ENCODE results near the gene PRIMA1. TPM values are rescaled to one million over a fixed set of nuclear protein-coding genes. Genes with fewer than 3 reads are reported as not detected.

PRIMA1 gene
- total RNA-seq, 1 donor from 2014 or later: under 0.01 TPM

GRCh38 chr14:93764211-93764659, 24.1 kb downstream of the PRIMA1 start:
- DNase-seq (ENCODE audit: low spot score in 2 of 2) (no peak), FAIRE-seq (no peak)

DNA sequence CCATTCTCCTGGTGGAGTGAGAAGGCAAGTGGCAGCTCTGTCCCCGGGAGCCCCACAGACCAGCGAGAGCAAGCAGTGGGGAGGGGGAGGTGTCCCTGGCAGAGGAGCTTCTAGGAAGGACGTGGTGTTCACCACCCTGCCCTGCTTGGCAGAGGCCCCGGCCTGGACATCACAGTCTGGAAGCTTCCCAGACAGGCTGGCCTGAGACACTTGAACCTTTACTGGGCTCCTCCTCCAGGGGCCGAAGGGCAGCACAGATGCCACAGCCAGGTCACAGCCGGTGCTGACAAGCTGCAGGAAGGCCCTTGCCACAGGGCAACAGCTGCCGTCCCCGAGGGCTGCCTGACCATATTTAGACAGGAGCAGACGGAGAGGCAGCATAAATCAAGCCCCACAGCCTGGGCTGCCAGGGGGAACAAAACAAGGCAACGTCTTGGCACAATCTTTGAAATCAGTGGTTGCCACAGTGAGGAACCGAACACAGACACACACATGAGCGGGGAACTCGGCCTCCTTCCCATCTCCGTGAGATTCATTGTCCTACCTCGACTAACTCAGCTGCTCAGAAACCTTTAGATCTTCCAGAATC, 28.5 kb downstream of the PRIMA1 start:
- DNase-seq (ENCODE audit: low spot score in 2 of 2) (no peak), FAIRE-seq (no peak)

DNA sequence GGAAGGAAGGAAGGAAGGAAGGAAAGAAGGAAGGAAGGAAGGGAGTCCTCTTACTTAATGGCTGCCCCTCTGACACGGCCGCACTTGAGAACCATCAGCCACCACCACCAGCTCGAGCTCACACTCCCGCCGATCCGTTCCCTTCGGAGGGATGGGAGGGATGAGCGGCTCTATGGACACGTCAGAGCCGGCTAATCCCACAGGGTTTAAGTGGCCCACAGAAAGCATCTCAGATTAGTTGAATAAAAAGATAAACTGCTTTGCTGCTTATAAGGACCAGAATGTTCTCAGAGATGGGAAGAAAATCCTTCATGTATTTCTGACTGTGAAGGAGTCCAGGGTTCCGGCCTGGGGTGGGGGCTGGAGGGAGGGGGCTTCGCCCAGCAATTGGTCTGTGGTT, 31.1 kb downstream of the PRIMA1 start:
- FAIRE-seq (no peak), DNase-seq (ENCODE audit: low spot score in 2 of 2) (no peak)

- DNase-seq (ENCODE audit: low spot score in 2 of 2) (no peak), FAIRE-seq (no peak)
Observed at GRCh38 chr14:93753647-93754046, 34.6 kb downstream of the PRIMA1 start.

DNA sequence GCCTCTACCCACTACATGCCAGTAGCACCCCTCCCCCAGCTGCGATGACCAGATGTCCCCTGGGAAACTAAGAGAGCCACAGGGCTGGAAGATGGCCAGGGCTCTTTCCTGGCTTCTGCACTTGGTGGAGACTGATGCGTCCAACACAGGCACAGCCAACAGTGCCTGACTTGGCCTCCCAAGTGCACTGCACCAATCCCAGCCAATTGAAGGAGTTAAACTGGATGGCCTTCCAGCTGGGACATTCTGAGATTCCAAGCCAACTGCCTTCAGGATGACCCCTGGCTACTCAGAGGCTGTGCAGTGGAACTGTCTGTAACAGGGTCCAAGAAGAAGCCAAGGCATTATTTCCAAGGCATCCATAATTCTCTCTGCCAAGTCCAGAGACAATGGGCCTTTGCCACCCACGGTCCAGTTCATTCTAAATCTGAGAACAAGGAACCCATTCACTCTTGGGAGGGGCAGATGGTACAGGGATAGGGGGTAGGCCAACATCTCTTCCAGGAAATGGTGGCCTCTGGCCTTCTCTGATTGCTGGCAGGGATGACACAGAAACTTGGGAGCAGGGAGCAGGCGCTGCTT, 35.2 kb downstream of the PRIMA1 start:
- peak; percentile 41 to 63 for DNase-seq (ENCODE audit: low spot score in 2 of 2)
- FAIRE-seq: peak; percentile 74

- DNase-seq (ENCODE audit: low spot score in 2 of 2): no peak
- no peak for FAIRE-seq
Observed at GRCh38 chr14:93751946-93752655, 36.2 kb downstream of the PRIMA1 start.

DNA sequence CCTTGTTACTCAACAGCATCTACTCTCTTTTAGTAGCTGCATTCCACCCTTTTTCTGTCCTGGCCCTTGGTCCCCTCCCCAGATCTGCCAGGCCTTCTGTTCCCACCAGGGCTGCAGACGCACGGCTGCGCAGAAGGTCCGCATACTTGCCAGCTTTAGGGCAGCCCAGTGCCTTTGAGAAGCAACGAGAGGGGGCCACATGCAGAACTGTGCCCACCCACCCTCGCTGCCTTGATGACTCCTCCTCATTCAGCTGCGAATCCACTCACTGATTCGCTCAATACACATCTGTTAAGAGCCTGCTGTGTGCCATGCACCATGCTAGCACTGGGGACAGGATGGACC, 39.2 kb downstream of the PRIMA1 start:
- DNase-seq (ENCODE audit: low spot score in 2 of 2) (no peak), FAIRE-seq (no peak)

- FAIRE-seq (no peak), DNase-seq (ENCODE audit: low spot score in 2 of 2) (no peak)
Observed at GRCh38 chr14:93748208-93749075, 39.8 kb downstream of the PRIMA1 start.

GRCh38 chr14:93747560-93747959, 40.7 kb downstream of the PRIMA1 start:
- FAIRE-seq (no peak), DNase-seq (ENCODE audit: low spot score in 2 of 2) (no peak)

GRCh38 chr14:93747102-93747501, 41.2 kb downstream of the PRIMA1 start:
- DNase-seq (ENCODE audit: low spot score in 2 of 2): no peak
- no peak for FAIRE-seq

DNA sequence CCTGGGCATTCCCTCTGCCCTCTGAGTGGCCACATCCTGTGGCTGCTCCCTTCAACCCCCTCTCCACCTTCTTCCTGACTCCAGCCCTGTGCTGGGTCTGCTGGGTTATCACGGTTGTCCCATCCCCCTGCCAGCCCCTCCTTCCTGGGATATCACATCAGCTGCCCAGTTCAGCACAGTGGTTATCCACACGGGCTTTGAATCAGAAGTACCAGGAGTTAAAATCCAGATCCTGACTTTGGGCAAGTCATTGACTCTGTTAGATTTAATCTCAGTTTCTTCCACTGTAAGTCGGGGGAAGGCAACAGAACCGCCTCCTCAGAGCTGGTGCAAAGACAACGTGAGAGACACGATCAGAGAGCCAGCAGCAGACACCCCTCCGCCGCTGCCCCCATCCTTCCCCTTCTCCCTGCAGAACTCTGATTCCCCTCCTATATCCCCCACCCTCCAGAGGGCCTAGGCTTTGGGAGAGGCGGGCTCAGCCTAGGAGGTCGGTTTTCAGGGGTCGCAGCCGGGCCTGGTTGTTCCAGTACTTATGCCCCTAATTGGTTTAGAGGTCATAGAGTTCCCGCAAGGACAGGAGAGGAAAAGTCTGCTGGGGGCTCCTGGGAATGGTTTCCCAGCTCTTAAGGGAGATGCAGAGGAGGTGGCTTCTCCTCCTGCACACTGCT, 42.5 kb downstream of the PRIMA1 start:
- no peak for FAIRE-seq

GRCh38 chr14:93744876-93745275, 43.4 kb downstream of the PRIMA1 start:
- DNase-seq (ENCODE audit: low spot score in 2 of 2) (no peak), FAIRE-seq (no peak)

More for the DNA sequence above, 42.5 kb downstream of the PRIMA1 start:
- no peak for DNase-seq (ENCODE audit: low spot score in 2 of 2)

DNA sequence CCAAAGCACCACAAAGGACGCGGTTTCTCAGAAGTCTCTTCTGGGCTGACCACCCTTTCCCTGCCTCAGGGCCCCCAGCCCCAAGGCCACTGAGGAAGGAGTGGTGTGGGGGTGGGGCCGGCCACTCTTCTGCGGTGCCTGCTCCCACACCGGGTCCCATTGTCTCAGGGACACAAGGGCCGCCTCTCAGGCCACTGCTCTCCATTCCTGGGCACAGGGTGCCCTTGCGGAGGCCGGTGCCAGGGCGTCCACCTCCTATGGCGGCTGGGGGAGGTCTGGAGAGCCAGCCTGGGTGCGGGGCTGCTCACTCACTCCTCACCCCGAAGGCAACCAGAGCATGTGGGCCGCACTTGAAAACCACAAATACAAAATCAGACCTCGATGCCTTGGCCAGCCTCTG, 44.1 kb downstream of the PRIMA1 start:
- FAIRE-seq (no peak), DNase-seq (ENCODE audit: low spot score in 2 of 2) (no peak)

DNA sequence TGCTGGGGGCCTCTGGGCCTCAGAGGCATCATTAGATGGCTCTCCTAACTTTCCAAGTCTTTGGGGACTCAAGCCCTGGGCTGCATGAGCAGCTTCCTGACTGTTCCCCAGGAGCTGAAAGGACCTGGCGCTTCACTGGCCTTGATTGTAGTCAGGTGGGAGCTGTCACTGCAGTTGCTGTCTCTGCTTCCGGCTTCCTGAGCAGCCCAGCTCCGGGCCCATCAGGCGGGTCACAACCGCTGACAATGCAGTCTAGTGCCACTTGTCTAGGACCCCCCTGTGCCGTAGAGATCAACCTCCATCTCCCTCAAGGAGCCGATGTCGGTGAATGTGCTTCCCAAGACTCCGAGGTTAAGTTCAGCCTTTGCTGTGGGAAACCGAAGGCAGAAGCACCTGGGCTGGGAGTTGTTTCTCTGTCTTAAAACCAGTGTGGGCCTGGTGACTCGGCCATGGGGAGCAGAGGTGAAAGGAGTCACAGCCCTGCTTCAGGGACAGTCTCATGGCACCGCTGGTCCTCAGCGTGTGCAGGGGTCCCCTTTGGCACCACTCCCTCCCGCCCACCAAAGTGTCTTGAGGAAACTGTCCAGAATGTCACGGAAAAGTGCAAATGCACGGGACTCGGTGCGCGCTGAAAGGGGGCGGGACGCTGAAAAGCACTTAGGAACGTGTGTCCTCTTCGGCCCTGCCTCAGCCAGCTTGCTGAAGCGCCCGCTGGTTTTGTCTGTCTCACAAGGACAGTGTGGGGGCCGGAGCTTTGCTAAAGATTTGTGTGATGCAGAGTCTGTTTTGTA, 44.8 kb downstream of the PRIMA1 start:
- DNase-seq (ENCODE audit: low spot score in 2 of 2) (no peak), FAIRE-seq (no peak)

- FAIRE-seq (no peak), DNase-seq (ENCODE audit: low spot score in 2 of 2) (no peak)
Observed at GRCh38 chr14:93742761-93743160, 45.5 kb downstream of the PRIMA1 start.

DNA sequence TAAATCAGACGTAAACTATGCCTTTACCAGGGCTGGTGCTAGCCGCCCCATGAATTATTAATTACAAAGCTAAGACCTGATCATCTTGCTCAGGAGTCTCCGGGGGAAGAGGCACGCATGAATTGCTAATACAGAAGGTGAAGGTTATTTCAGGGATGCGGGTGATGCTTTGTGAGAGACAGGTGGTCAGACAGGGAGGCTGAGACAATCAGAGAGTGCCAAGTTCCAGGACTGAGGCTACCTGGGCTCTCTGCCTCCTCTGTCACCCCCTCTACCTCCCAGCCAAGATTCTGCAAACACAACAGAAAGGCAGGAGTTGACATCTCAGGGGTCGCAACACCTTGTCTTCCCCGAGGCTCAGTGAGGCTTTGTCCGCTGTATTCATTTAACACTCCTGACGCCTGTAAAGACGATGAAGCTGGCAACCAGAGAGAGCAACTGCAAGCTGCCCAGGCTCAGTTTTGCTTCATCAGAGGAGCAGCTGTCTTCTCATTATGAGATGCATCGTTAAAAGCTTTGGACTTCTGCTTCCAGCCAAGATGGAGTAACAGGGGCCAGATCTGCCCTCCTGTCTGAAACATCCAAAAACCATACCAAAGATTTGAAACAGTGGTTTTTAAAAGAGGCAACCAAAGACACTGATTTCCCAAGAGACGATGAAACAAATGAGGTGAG, 46.6 kb downstream of the PRIMA1 start:
- DNase-seq (ENCODE audit: low spot score in 2 of 2): no peak
- no peak for FAIRE-seq

- no peak for FAIRE-seq
Observed at GRCh38 chr14:93737634-93738033, 50.7 kb downstream of the PRIMA1 start.

GRCh38 chr14:93736378-93737014, 51.8 kb downstream of the PRIMA1 start:
- DNase-seq (ENCODE audit: low spot score in 2 of 2): no peak

More at GRCh38 chr14:93737634-93738033, 50.7 kb downstream of the PRIMA1 start:
- no peak for DNase-seq (ENCODE audit: low spot score in 2 of 2)

DNA sequence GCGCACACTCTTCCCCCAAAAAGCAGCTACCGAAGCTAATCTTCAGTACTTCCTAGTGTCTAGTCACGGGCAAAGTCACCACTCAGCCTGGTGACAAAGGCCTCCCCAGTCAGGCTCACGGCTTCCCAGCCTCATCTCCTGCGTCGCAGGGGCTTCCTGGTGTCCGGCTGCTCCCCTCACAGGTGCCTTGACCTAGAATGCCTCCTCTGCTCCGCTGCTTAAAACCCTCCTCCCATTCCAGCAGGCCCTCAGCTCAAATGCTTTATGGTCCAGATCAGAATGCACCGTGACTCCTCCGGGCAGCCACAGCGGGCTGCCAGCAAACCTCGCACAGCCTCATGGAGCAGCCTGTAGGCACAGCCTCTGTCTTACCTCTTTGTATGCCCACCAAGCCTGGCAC, 53.1 kb downstream of the PRIMA1 start:
- DNase-seq (ENCODE audit: low spot score in 2 of 2) (no peak), FAIRE-seq (no peak)

More at GRCh38 chr14:93736378-93737014, 51.8 kb downstream of the PRIMA1 start:
- FAIRE-seq: no peak

Measured in frontal cortex (tissue), 4 donors.